IMR-90 (cell line): ENCODE data around the gene ADGRA1.

Experiments used
- CHD1 ChIP-seq: IDR thresholded peaks from 2 replicates; pipeline ENCODE4 v1.6.1; 2012; ENCODE audit warnings: low read depth, low read length, improper control_type of control experiment
- MAFK ChIP-seq: IDR thresholded peaks from 2 replicates; pipeline ENCODE4 v1.6.1; 2012; ENCODE audit warnings: low read depth, low read length, improper control_type of control experiment
- NFE2L2 ChIP-seq: fragments of 150-350 bp; IDR thresholded peaks from 2 replicates; pipeline ENCODE4 v1.6.1; 2016; ENCODE audit warnings: low read depth, mild to moderate bottlenecking, low read length
- POLR2A ChIP-seq: IDR thresholded peaks from 2 replicates; pipeline ENCODE4 v1.6.1; 2012; ENCODE audit warnings: mild to moderate bottlenecking, low read depth, low read length
- RAD21 ChIP-seq: IDR thresholded peaks from 2 replicates; pipeline ENCODE4 v1.6.1; 2012; ENCODE audit warnings: low read length, improper control_type of control experiment
- RFX5 ChIP-seq: IDR thresholded peaks from 2 replicates; pipeline ENCODE4 v1.8.0; 2012; ENCODE audit warnings: low read depth, mild to moderate bottlenecking, low read length, moderate library complexity
- TF ChIP-seq, protein P1 (sequence below): conservative IDR thresholded peaks from 2 replicates; pipeline ENCODE4 v1.5.1; 2012; ENCODE audit warnings: mild to moderate bottlenecking, low read depth, low read length, improper control_type of control experiment
- TF ChIP-seq, protein P2 (sequence below): fragments of 150-350 bp; IDR thresholded peaks from 2 replicates; pipeline ENCODE4 v1.6.1; 2017; ENCODE audit warnings: mild to moderate bottlenecking, antibody characterized with exemption, low read length, low read depth

GRCh38 chr10:133044401-133044811 is 43.3 kb upstream of the ADGRA1 start:
- TF ChIP-seq, protein P1, sequence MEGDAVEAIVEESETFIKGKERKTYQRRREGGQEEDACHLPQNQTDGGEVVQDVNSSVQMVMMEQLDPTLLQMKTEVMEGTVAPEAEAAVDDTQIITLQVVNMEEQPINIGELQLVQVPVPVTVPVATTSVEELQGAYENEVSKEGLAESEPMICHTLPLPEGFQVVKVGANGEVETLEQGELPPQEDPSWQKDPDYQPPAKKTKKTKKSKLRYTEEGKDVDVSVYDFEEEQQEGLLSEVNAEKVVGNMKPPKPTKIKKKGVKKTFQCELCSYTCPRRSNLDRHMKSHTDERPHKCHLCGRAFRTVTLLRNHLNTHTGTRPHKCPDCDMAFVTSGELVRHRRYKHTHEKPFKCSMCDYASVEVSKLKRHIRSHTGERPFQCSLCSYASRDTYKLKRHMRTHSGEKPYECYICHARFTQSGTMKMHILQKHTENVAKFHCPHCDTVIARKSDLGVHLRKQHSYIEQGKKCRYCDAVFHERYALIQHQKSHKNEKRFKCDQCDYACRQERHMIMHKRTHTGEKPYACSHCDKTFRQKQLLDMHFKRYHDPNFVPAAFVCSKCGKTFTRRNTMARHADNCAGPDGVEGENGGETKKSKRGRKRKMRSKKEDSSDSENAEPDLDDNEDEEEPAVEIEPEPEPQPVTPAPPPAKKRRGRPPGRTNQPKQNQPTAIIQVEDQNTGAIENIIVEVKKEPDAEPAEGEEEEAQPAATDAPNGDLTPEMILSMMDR = no peak
- TF ChIP-seq MAFK (no peak), CHD1 (no peak), RAD21 (no peak), POLR2A (no peak), RFX5 (no peak), NFE2L2 (no peak)
- TF ChIP-seq, protein P2, sequence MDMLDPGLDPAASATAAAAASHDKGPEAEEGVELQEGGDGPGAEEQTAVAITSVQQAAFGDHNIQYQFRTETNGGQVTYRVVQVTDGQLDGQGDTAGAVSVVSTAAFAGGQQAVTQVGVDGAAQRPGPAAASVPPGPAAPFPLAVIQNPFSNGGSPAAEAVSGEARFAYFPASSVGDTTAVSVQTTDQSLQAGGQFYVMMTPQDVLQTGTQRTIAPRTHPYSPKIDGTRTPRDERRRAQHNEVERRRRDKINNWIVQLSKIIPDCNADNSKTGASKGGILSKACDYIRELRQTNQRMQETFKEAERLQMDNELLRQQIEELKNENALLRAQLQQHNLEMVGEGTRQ = no peak
